ENCODE results near the gene ZDHHC16.

The ZDHHC16 gene

DNA sequence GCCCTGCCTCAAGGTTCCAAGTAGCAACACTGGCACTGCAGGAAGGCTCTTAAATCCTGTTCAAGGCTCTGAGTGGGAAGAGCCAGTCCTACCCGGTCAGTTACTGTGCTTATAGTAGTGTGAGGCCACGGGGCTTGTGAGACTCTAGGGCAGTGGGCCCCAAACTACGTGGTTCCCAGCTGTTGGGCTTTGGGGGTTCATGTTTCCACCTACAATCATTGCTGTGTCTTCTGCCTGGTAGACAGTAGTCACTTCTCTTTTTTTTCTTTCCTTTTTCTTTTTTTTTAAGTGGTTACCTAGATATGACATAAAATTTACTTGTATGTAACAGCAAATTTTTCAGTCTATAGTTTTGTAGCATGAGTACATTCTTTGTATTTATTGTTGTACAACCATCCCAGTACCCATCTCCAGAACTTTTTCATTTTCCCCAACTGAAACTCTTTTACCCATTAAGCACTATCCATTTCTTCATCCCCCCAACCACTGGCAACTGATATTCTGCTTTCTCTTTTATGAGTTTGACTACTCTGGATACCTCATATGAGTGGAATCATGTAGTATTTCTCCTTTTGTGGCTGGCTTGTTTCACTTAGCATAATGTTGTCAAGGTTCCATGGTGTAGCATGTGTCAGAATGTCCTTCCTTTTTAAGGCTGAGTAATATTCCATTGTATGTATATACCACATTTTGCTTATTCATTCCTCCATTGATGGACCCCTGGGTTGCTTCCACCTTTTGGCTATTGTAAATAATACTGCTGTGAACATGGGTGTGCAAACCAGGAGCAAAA lies 60.4 kb downstream of the ZDHHC16 start:
- no peak for DNase-seq (ENCODE audit: low read depth in 1 of 2, low spot score in 1 of 2)
